Activated CD4-positive, CD25-positive, alpha-beta regulatory T cell treated with anti-CD3 and anti-CD28 coated beads, Interleukin-2, amount 50 U/mL, for 72 hours (primary cell): ENCODE measurements around the gene HIVEP3.
A peak's percentile ranks its signal among the peaks of the same experiment; 100 is the strongest.

Source experiments
- DNase-seq: peaks from one replicate; pipeline ENCODE4 v3.0.0; 2021

HIVEP3 gene

GRCh38 chr1:41659903-41660302 lies 258.8 kb downstream of the HIVEP3 start:
- DNase-seq = no peak

GRCh38 chr1:41659159-41659495 lies 259.6 kb downstream of the HIVEP3 start:
- no peak for DNase-seq

GRCh38 chr1:41658431-41659158 lies 260.1 kb downstream of the HIVEP3 start:
- DNase-seq = no peak

GRCh38 chr1:41657679-41658295 lies 260.9 kb downstream of the HIVEP3 start:
- DNase-seq = no peak

GRCh38 chr1:41656825-41657500 lies 261.8 kb downstream of the HIVEP3 start:
- no peak for DNase-seq

GRCh38 chr1:41656068-41656467 lies 262.7 kb downstream of the HIVEP3 start:
- no peak for DNase-seq

GRCh38 chr1:41655632-41656031 lies 263.1 kb downstream of the HIVEP3 start:
- DNase-seq = no peak

GRCh38 chr1:41653574-41653973 lies 265.1 kb downstream of the HIVEP3 start:
- no peak for DNase-seq

- DNase-seq = no peak
Measured at GRCh38 chr1:41652384-41653265, 266.1 kb downstream of the HIVEP3 start.

- no peak for DNase-seq
Measured at GRCh38 chr1:41650028-41650880, 268.5 kb downstream of the HIVEP3 start.

- DNase-seq = no peak
Measured at GRCh38 chr1:41649396-41650027, 269.2 kb downstream of the HIVEP3 start.

- DNase-seq = no peak
Measured at GRCh38 chr1:41648844-41649243, 269.9 kb downstream of the HIVEP3 start.

- no peak for DNase-seq
Measured at GRCh38 chr1:41648230-41648629, 270.5 kb downstream of the HIVEP3 start.

- no peak for DNase-seq
Measured at GRCh38 chr1:41647221-41648135, 271.2 kb downstream of the HIVEP3 start.

GRCh38 chr1:41646186-41646585 lies 272.5 kb downstream of the HIVEP3 start:
- DNase-seq = no peak

GRCh38 chr1:41645062-41645461 lies 273.7 kb downstream of the HIVEP3 start:
- no peak for DNase-seq

- no peak for DNase-seq
Measured at GRCh38 chr1:41642922-41643821, 275.6 kb downstream of the HIVEP3 start.

- peak; percentile 6 for DNase-seq
Measured at GRCh38 chr1:41641941-41642527, 276.7 kb downstream of the HIVEP3 start.

GRCh38 chr1:41641475-41641814 lies 277.3 kb downstream of the HIVEP3 start:
- no peak for DNase-seq
